WERI-Rb-1 (cell line): ENCODE results near the gene IQGAP2.

Experiments used
- DNase-seq: peaks from one replicate; pipeline ENCODE4 v3.0.0-alpha.2; 2020
- H3K27ac ChIP-seq: fragments of 250-450 bp; sonication (Bioruptor Pico); 2 replicates; pipeline ENCODE4 v1.5.1; 2020; ENCODE audit warnings: mild to moderate bottlenecking, moderate library complexity
- H3K27me3 ChIP-seq: fragments of 250-450 bp; sonication (Bioruptor Pico); 2 replicates; pipeline ENCODE4 v1.5.1; 2021; ENCODE audit warnings: mild to moderate bottlenecking, low read depth, moderate library complexity; ENCODE audit not compliant: insufficient read depth, severe bottlenecking
- H3K36me3 ChIP-seq: fragments of 250-450 bp; sonication (Bioruptor Pico); 2 replicates; pipeline ENCODE4 v1.5.1; 2020; ENCODE audit warnings: mild to moderate bottlenecking, moderate library complexity
- H3K4me3 ChIP-seq: 2 replicates; pipeline ENCODE4 v1.5.1; 2011; ENCODE audit warnings: low read depth, mild to moderate bottlenecking, control low read depth, low read length
- H3K9me3 ChIP-seq: fragments of 250-450 bp; sonication (Bioruptor Pico); 2 replicates; pipeline ENCODE4 v1.5.1; 2021; ENCODE audit warnings: mild to moderate bottlenecking, moderate library complexity; ENCODE audit not compliant: severe bottlenecking
- CTCF ChIP-seq: IDR thresholded peaks from 2 replicates; pipeline ENCODE4 v1.5.1; 2011; ENCODE audit warnings: low read depth, mild to moderate bottlenecking, control low read depth, inconsistent platforms, low read length

The IQGAP2 gene

DNA sequence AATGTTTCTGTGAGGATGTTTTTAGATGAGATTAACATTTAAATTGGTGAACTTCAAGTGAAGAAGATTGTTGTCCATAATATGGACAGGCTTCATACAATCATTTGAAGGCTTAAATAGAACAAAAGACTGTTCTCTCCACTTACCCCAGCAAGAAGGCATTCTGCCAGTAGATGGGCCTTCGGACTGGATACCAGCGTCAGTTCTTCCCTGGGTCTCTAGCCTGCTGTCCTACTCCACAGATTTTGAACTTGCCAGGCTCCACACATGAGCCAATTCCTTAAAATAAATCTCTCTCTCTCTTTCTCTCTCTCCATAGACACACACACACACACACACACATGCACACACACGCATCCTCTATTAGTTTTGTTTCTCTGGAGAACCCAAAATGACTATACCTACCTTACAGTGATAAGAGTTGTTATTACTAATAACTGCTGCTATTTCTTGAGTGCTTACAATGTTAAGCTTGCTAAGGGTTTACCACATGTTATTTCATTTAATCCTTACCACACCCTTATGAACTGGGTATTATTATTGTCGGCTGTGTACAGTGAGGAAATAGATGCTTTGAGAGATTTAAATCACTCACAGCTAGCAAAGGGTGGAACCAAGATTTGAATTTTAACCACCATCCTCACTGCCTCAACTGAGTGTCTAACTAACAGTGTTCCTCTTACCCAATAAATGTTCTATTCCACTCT is 19.8 kb upstream of the IQGAP2 start:
- no peaks in the 10 kb centered on the region for H3K36me3 ChIP-seq
- TF ChIP-seq CTCF: no peak
- no peak for DNase-seq

DNA sequence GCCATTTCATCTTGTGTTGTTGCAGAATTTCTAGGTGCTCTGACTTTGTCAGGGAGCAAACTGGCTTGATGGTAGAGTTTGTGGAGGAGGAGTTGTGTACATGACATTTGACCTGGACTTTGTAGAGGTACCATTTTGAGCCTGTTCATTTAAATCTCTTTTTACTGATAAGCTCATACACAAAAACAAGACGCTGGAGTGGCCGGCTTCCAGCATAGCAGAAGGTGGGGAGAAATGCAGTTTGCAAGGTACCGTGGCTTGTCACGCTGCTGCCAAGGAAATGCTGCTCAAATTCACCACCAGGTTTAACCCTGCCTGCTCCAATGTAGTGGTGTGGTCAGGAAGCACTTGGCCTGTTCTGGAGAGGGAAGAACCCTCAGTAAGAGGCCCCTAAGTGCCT is 18.9 kb upstream of the IQGAP2 start:
- no peak for DNase-seq
- Histone ChIP-seq H3K4me3 (no peak overlapping the region), H3K27me3 (no peaks in the 10 kb centered on the region), H3K36me3 (no peaks in the 10 kb centered on the region), H3K27ac (peak overlapping the region; percentile 4; the same call in 1 of the 2 replicates), H3K9me3 (no peaks in the 10 kb centered on the region)
- no peak for TF ChIP-seq CTCF

More for the DNA sequence above, 19.8 kb upstream of the IQGAP2 start:
- H3K27me3 ChIP-seq: no peaks in the 10 kb centered on the region
- H3K9me3 ChIP-seq: no peaks in the 10 kb centered on the region
- no peak overlapping the region for H3K4me3 ChIP-seq
- peak overlapping the region; percentile 4; the same call in 1 of the 2 replicates for H3K27ac ChIP-seq

DNA sequence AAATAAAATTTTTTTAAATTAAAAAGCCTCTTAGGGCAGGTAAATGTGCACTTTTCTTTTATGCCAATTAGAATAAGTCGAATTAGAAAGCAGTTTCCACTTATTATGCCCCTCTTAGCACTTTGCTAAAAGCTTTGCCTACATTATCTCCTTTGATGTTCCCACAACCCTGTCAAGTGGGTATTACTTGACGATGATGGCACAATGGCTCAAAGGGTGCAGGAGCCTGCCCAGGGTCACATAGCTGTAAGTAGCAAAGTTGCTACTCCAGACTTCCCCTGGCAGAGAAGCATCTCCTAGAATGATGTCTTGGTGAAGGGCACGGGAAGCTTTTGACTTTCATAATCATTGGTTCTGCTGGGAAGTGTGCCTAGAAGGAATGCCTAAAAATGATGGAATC is 18.4 kb upstream of the IQGAP2 start:
- TF ChIP-seq CTCF: no peak
- no peak for DNase-seq
- Histone ChIP-seq H3K4me3 (no peak overlapping the region), H3K27me3 (no peaks in the 10 kb centered on the region), H3K9me3 (no peaks in the 10 kb centered on the region), H3K27ac (no peak overlapping the region), H3K36me3 (no peaks in the 10 kb centered on the region)

DNA sequence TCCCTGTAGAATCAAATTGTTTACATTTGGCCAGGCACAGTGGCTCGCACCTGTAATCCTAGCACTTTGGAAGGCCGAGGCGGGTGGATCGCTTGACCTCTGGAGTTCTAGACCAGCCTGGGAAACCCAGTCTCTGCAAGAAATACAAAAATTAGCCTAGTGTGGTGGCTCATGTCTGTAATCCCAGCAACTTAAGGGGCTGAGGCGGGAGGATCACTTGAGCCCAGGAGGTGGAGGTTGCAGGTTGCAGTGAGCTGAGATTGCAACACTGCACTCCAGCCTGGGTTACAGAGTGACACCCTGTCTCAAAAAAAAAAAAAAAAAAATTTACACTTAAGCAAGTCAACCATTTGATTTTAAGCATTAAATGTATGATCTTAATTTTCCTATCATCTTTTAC is 17.5 kb upstream of the IQGAP2 start:
- TF ChIP-seq CTCF: no peak
- DNase-seq: peak; percentile 30
- no peaks in the 10 kb centered on the region for H3K9me3 ChIP-seq

GRCh38 chr5:76386360-76386759 is 16.7 kb upstream of the IQGAP2 start:
- TF ChIP-seq CTCF: no peak
- DNase-seq: no peak
- Histone ChIP-seq H3K9me3 (no peaks in the 10 kb centered on the region), H3K27me3 (no peaks in the 10 kb centered on the region), H3K27ac (no peak overlapping the region), H3K4me3 (no peak overlapping the region), H3K36me3 (no peaks in the 10 kb centered on the region)

More for the DNA sequence above, 17.5 kb upstream of the IQGAP2 start:
- Histone ChIP-seq H3K27me3 (no peaks in the 10 kb centered on the region), H3K4me3 (no peak overlapping the region), H3K27ac (no peak overlapping the region), H3K36me3 (no peaks in the 10 kb centered on the region)

DNA sequence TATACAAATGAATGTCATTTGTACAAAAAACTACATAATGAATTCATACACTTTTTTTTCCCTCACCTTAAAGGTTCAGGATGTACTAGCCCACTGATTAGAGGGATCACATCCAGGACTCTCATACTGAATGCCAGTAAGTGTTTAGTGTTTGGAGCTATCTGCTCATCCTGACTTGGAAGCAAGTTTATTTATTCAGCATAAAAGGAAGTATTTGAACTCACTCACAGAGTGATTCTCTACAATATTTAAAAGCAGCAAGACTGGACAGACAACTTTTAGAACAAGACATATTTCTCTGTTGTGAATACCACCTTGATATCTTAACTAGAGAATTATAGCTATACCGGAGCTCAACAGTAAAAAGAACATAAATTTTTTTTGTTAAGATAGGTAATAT is 14.8 kb upstream of the IQGAP2 start:
- no peaks in the 10 kb centered on the region for H3K9me3 ChIP-seq
- H3K27me3 ChIP-seq: no peaks in the 10 kb centered on the region
- H3K4me3 ChIP-seq: no peak overlapping the region
- no peaks in the 10 kb centered on the region for H3K36me3 ChIP-seq
- H3K27ac ChIP-seq: no peak overlapping the region
- no peak for TF ChIP-seq CTCF
- DNase-seq: no peak
